HepG2 (cell line): Measurements from ENCODE around the gene BCL7A. TPM values are rescaled to one million over a fixed set of nuclear protein-coding genes. Genes with fewer than 3 reads are reported as not detected.

ENCODE experiments used
- ATAC-seq: fragments of 200-7000 bp; cut with Tn5 transposase; 3 replicates; pipeline ENCODE4 v1.9.1; 2020; ENCODE audit warnings: mild to moderate bottlenecking, moderate library complexity
- BruUV-seq: library from RNA; stranded (reverse); fragments of 400-500 nt; replicated peaks from 2 replicates; lab custom pipeline; 2021; lab: Mats Ljungman, UMichigan
- CTCF ChIA-PET: fragments of 300-600 bp; formaldehyde crosslinking; extraction: SDS; loops from one replicate; lab custom pipeline; 2021; ENCODE audit warnings: low total read pairs, inconsistent platforms, low intra/inter-chr PET ratio; lab: Yijun Ruan, JAX
- POLR2A ChIA-PET: fragments of 350-600 bp; sonication (Branson Sonifier 250); formaldehyde crosslinking; loops from one replicate; lab custom pipeline; 2020; ENCODE audit warnings: antibody characterized with exemption, inconsistent platforms; lab: Yijun Ruan, JAX
- DNase-seq: peaks from one replicate; pipeline ENCODE4 v3.0.0-alpha.2; 2015; ENCODE audit warnings: low spot score
- FAIRE-seq: peaks from 3 replicates; lab custom pipeline; 2011; peaks lifted over from hg19 to GRCh38; lab: Jason Lieb, UNC
- H2AFZ ChIP-seq: one replicate; pipeline ENCODE4 v1.6.1; 2011; ENCODE audit warnings: low read length, inconsistent platforms
- H3K27ac ChIP-seq: fragments of 300-600 bp; 3 replicates; pipeline ENCODE4 v1.8.0; 2011; ENCODE audit warnings: mixed run types, mild to moderate bottlenecking, mixed read lengths, low read length, inconsistent platforms; ENCODE audit not compliant: insufficient read depth; ENCODE audit errors: extremely low read length
- H3K27me3 ChIP-seq, 2 experiments: fragments of 200-600 bp in 1 of 2; 2 replicates in 1 of 2; 3 replicates in 1 of 2; pipeline versions ENCODE4 v1.6.0 to v1.8.0; 2011; ENCODE audit warnings: low read length in 2 of 2, mild to moderate bottlenecking in 2 of 2, moderate library complexity in 2 of 2, inconsistent platforms in 1 of 2; ENCODE audit not compliant: insufficient read depth in 2 of 2, control insufficient read depth in 1 of 2
- H3K36me3 ChIP-seq, 2 experiments: fragments of 200-600 bp in 1 of 2; replicated peaks in 1 of 2; 2 replicates in 1 of 2; 3 replicates in 1 of 2; pipeline versions ENCODE4 v1.5.1 to v1.8.0; 2011; ENCODE audit warnings: low read length in 2 of 2, inconsistent platforms in 1 of 2; ENCODE audit not compliant: insufficient read depth in 2 of 2, control insufficient read depth in 1 of 2
- H3K4me1 ChIP-seq: 2 replicates; pipeline ENCODE4 v1.5.1; 2012; ENCODE audit warnings: low read length, inconsistent platforms; ENCODE audit not compliant: insufficient read depth
- H3K4me2 ChIP-seq: 2 replicates; pipeline ENCODE4 v1.6.0; 2011; ENCODE audit warnings: low read depth, low read length, inconsistent platforms
- H3K4me3 ChIP-seq, 3 experiments: fragments of 200-600 bp in 1 of 3; sonication (generic), shearing (Covaris generic) in 1 of 3; replicated peaks in 1 of 3; 2 replicates each; pipeline ENCODE4 v1.5.1; 2011 to 2016; ENCODE audit warnings: low read length in 3 of 3, inconsistent platforms in 2 of 3, low read depth in 2 of 3, mild to moderate bottlenecking in 2 of 3, control low read depth in 1 of 3, mixed read lengths in 1 of 3; ENCODE audit not compliant: insufficient read depth in 1 of 3
- H3K79me2 ChIP-seq: one replicate; pipeline ENCODE4 v1.6.1; 2011; ENCODE audit warnings: low read length, inconsistent platforms; ENCODE audit not compliant: insufficient read depth
- H3K9ac ChIP-seq: 2 replicates; pipeline ENCODE4 v1.6.0; 2011; ENCODE audit warnings: mild to moderate bottlenecking, low read depth, low read length, inconsistent platforms; ENCODE audit not compliant: insufficient read depth
- H3K9me3 ChIP-seq: 2 replicates; pipeline ENCODE4 v1.5.1; 2012; ENCODE audit warnings: mild to moderate bottlenecking, low read length
- H4K20me1 ChIP-seq: 2 replicates; pipeline ENCODE4 v1.6.0; 2011; ENCODE audit warnings: inconsistent platforms, mild to moderate bottlenecking, low read length, moderate library complexity; ENCODE audit not compliant: insufficient read depth
- FOXA1 ChIP-seq, 2 experiments: fragments of 450-650 bp in 1 of 2; sonication (generic) in 1 of 2; formaldehyde crosslinking in 1 of 2; IDR thresholded peaks; 2 replicates each; pipeline versions ENCODE4 v1.4.0 to v1.6.1; 2016 to 2020; ENCODE audit warnings: missing genetic modification reagents in 1 of 2
- FOXO1 ChIP-seq: sonication (generic); formaldehyde crosslinking; IDR thresholded peaks from 2 replicates; pipeline ENCODE4 v1.4.0; 2020; ENCODE audit warnings: missing genetic modification reagents
- HBP1 ChIP-seq: IDR thresholded peaks from 2 replicates; pipeline ENCODE4 v1.6.1; 2016; ENCODE audit warnings: low read depth, control low read depth
- HCFC1 ChIP-seq: fragments of 150-350 bp; IDR thresholded peaks from 2 replicates; pipeline ENCODE4 v1.6.1; 2014; ENCODE audit warnings: low read depth, low read length
- HNF1B ChIP-seq: sonication (generic); formaldehyde crosslinking; IDR thresholded peaks from 2 replicates; pipeline ENCODE4 v1.5.1; 2020; ENCODE audit warnings: mild to moderate bottlenecking, moderate library complexity, missing genetic modification reagents
- HNRNPL ChIP-seq: fragments of 200-400 bp; formaldehyde crosslinking; IDR thresholded peaks from 2 replicates; pipeline ENCODE4 v1.6.1; 2017; ENCODE audit warnings: mild to moderate bottlenecking, low read depth, low read length
- SMC3 ChIP-seq: IDR thresholded peaks from 2 replicates; pipeline ENCODE4 v1.6.1; 2011; ENCODE audit warnings: low read length, improper control_type of control experiment
- TFDP1 ChIP-seq: IDR thresholded peaks from 2 replicates; pipeline ENCODE4 v1.6.1; 2016; ENCODE audit warnings: missing compliant biosample characterization, missing genetic modification reagents, borderline replicate concordance
- TSC22D2 ChIP-seq: sonication (generic); formaldehyde crosslinking; IDR thresholded peaks from 2 replicates; pipeline ENCODE4 v1.5.1; 2020; ENCODE audit warnings: missing genetic modification reagents, mild to moderate bottlenecking, borderline replicate concordance
- XRCC5 ChIP-seq: fragments of 200-400 bp; formaldehyde crosslinking; optimal IDR thresholded peaks from 2 replicates; pipeline ENCODE3; 2017; ENCODE audit warnings: mild to moderate bottlenecking, low read length
- ZGPAT ChIP-seq: IDR thresholded peaks from 2 replicates; pipeline ENCODE4 v1.6.1; 2016; ENCODE audit warnings: mild to moderate bottlenecking
- ZNF234 ChIP-seq: sonication (generic); formaldehyde crosslinking; conservative IDR thresholded peaks from 2 replicates; pipeline ENCODE4 v1.5.1; 2020; ENCODE audit warnings: mild to moderate bottlenecking, missing genetic modification reagents
- ZNF383 ChIP-seq: sonication (generic); formaldehyde crosslinking; IDR thresholded peaks from 2 replicates; pipeline ENCODE4 v1.4.0; 2020; ENCODE audit warnings: missing genetic modification reagents, mild to moderate bottlenecking, borderline replicate concordance
- ZNF432 ChIP-seq: sonication (generic); formaldehyde crosslinking; IDR thresholded peaks from 2 replicates; pipeline ENCODE4 v1.5.0; 2020; ENCODE audit warnings: missing genetic modification reagents, mild to moderate bottlenecking, borderline replicate concordance
- ZNF441 ChIP-seq: sonication (generic); formaldehyde crosslinking; IDR thresholded peaks from 2 replicates; pipeline ENCODE4 v1.7.0; 2021; ENCODE audit warnings: missing genetic modification reagents, borderline replicate concordance
- ZNF496 ChIP-seq: sonication (generic); formaldehyde crosslinking; IDR thresholded peaks from 2 replicates; pipeline ENCODE4 v1.8.1; 2023; ENCODE audit warnings: mild to moderate bottlenecking, moderate library complexity, missing genetic modification reagents; ENCODE audit not compliant: insufficient replicate concordance
- ZNF704 ChIP-seq: sonication (generic); formaldehyde crosslinking; IDR thresholded peaks from 2 replicates; pipeline ENCODE4 v1.8.1; 2023; ENCODE audit warnings: mild to moderate bottlenecking, inconsistent platforms, moderate library complexity, missing genetic modification reagents, borderline replicate concordance
- ZNF768 ChIP-seq: sonication (generic); formaldehyde crosslinking; IDR thresholded peaks from 2 replicates; pipeline ENCODE4 v1.4.0; 2020; ENCODE audit warnings: missing genetic modification reagents
- WGBS: methylation state at CpG from one replicate; pipeline ENCODE4 v1.1.6; 2017; ENCODE audit warnings: low lambda C conversion rate; 5-methylcytosine and 5-hydroxymethylcytosine counted together
- in situ Hi-C: cut with HindIII; loops from 2 replicates; pipeline ENCODE4 v1.10.0; 2017; ENCODE audit warnings: low pct_unique_long_range_greater_than_20kb; ENCODE audit not compliant: extremely low pct_ligation_motif_present
- intact Hi-C: fragments of 100-400 bp; cut with micrococcal nuclease; formaldehyde crosslinking; loops from one replicate; pipeline ENCODE4 v1.10.0; 2022; ENCODE audit not compliant: unreplicated experiment
- polyA plus RNA-seq, 8 experiments: library from polyadenylated mRNA; depleted of rRNA in 3 of 8; stranded (reverse) in 7 of 8; unstranded in 1 of 8; fragments of >200 nt; fragmentation: Illumina TruSeq in 4 of 8; extraction: Trizol in 4 of 8; gene quantifications; 2 replicates each; pipeline versions ENCODE4 v1.2.1 to v1.2.3, GENCODE V29; 2011 to 2016; ENCODE audit warnings: low read depth in 4 of 8, missing spikeins in 1 of 8, mixed read lengths in 1 of 8; ENCODE audit not compliant: insufficient read depth in 1 of 8
- total RNA-seq, 5 experiments: library from RNA; depleted of rRNA; stranded (reverse); fragments of >200 nt; fragmentation: Illumina TruSeq; extraction: Trizol; gene quantifications; 2 replicates each; pipeline ENCODE4 v1.2.3, GENCODE V29; 2016; ENCODE audit warnings: low read depth in 1 of 5

Gene BCL7A
- total and polyA plus RNA-seq, 2 of the 13 experiments (the other 11 are each of a cell fraction or from before 2014, with no cell fraction given): 4.1 to 6.2 TPM

- no peaks in the 10 kb centered on the region for H4K20me1 ChIP-seq
- no peak overlapping the region for H3K9ac ChIP-seq
- ChIA-PET POLR2A (interaction anchor here (2.5 to 3.4 kb wide), 2 partner anchors 10 to 25 kb away, joined by 5 to 16 read pairs; partner anchors contain the start of gene MLXIP), CTCF (no interaction called here)
- peaks cover 10% of the 10 kb centered on the region for H3K4me1 ChIP-seq
- H3K27me3 ChIP-seq: no peaks in the 10 kb centered on the region
- DNase-seq (no peak), ATAC-seq (no peak), FAIRE-seq (no peak)
- in situ Hi-C loops: no loop called here
- peaks cover 11 to 40% of the 10 kb centered on the region in 2 experiments; a peak in 4 of 5 replicates for H3K36me3 ChIP-seq
- WGBS: 98% methylated on average over 9 of the region's 9 CpGs
- intact Hi-C loops: no loop called here
- H3K4me2 ChIP-seq: no peak overlapping the region
- no peak overlapping the region for H3K27ac ChIP-seq
- peaks cover 28% of the 10 kb centered on the region for H3K79me2 ChIP-seq
- no peak overlapping the region for H2AFZ ChIP-seq
- no peaks in the 10 kb centered on the region for H3K9me3 ChIP-seq
- BruUV-seq: no TSS peak
- no peak overlapping the region for H3K4me3 ChIP-seq
- TF ChIP-seq ZNF704 (CRISPR knock-in tag) (no peak), TFDP1 (CRISPR knock-in tag) (no peak), ZNF234 (CRISPR knock-in tag) (no peak), ZNF496 (CRISPR knock-in tag) (no peak), HCFC1 (no peak), FOXA1 (IDR thresholded peaks at IDR 0.05) (no peak), FOXA1 (CRISPR knock-in tag; IDR thresholded peaks at IDR 0.05) (no peak), ZGPAT (CRISPR knock-in tag) (no peak), TSC22D2 (CRISPR knock-in tag) (no peak), HBP1 (CRISPR knock-in tag) (no peak), HNRNPL (no peak), ZNF441 (no peak), ZNF383 (CRISPR knock-in tag) (no peak), ZNF432 (CRISPR knock-in tag) (no peak), ZNF768 (CRISPR knock-in tag) (no peak), XRCC5 (no peak), FOXO1 (CRISPR knock-in tag) (no peak), SMC3 (no peak), HNF1B (CRISPR knock-in tag) (no peak)
Observed at GRCh38 chr12:122088179-122088810, 66.6 kb downstream of the BCL7A start.
